HG03025 (cell line): ENCODE results near the gene ACO2.

Experiments used
- ATAC-seq: cut with Tn5 transposase; IDR thresholded peaks from one replicate; pipeline ENCODE4 v1.9.1; 2021; ENCODE audit warnings: mild to moderate bottlenecking, moderate library complexity; ENCODE audit not compliant: unreplicated experiment, low FRiP score

ACO2 gene

DNA sequence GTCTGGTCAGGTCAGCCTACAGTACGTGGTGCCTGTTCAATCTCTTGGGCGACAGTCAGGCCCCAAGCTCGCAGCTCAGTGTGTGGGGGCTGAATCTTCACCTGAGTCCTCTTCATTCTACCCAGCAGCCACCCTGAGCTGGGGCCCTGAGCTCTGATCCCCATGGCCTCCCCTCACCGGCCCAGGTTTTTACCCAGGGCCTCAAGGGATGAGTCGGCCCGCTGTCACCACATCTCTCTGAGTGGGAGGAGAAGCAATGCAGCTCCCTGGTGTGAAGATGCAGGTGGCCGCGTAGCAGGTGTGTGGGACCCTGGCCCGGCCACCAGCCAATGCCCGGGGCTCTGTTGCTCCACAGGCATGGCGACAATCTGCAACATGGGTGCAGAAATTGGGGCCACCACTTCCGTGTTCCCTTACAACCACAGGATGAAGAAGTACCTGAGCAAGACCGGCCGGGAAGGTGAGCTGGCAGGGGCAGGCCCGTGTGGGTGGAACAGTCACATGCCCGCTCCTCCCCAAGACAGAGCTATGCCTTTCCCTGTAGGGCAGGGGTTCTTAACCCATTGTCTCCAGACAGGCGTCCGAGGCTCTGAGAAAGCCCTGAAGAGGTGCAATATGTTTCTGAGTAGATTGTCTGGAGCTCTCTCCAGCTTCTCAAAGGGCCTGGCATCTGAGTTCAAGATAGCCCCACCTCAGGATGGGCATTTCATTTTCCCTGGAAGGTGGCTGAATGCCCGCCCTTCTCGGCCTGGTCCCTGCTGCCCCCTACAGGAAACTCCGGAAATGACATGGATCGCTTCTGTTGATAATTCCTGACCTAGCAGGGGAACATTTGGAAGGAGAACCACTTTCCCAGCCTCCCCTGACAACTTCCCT lies 48.5 kb downstream of the ACO2 start:
- ATAC-seq, result no peak

DNA sequence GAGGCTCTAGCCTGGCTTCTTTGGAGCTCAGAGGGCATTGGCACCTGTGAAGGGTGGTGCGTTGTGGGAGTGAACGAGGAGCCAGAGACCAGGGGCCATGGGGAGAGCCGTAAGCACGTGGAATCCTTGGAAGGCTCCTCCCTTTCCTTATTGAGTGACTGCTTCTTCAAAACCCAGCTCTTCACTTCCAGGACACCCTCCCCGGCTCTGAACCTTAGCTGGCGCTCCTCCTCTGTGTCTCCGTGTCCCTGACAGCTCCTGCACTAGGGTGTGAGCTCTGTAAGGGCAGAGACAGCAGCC lies 49.1 kb downstream of the ACO2 start:
- ATAC-seq, result no peak

DNA sequence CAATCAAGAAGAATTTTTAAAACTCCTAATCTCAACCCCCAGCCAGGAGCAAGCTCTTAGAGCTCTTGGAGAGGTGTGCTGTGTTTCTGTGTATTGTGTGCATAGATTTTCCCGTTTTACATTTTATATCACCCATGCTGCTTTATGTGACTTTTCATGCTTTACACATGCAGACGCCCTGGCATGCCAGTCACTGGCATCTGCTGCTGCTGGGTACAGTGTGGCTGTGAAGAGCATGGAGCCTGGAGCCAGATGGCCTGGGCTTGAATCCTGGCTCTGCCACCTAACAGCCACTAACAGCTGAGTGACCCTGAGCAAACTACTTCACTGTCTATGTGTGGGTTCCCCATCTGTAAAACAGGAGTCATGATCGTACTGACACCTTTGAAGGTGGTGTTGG lies 52.2 kb downstream of the ACO2 start:
- no peak for ATAC-seq

DNA sequence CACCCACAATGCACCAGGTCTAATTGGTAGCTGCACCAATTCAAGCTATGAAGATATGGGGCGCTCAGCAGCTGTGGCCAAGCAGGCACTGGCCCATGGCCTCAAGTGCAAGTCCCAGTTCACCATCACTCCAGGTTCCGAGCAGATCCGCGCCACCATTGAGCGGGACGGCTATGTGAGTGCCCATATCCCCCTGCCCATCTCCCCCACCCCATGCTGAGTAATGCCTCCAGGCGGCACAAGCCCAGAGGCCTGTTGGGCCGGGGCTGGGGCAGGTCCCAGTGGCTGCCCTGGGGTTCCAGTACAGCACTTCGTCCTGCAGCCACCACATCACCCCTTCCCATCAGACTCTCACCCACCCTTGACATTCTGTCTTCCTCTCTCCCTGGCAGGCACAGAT lies 53.9 kb downstream of the ACO2 start:
- ATAC-seq, result no peak

DNA sequence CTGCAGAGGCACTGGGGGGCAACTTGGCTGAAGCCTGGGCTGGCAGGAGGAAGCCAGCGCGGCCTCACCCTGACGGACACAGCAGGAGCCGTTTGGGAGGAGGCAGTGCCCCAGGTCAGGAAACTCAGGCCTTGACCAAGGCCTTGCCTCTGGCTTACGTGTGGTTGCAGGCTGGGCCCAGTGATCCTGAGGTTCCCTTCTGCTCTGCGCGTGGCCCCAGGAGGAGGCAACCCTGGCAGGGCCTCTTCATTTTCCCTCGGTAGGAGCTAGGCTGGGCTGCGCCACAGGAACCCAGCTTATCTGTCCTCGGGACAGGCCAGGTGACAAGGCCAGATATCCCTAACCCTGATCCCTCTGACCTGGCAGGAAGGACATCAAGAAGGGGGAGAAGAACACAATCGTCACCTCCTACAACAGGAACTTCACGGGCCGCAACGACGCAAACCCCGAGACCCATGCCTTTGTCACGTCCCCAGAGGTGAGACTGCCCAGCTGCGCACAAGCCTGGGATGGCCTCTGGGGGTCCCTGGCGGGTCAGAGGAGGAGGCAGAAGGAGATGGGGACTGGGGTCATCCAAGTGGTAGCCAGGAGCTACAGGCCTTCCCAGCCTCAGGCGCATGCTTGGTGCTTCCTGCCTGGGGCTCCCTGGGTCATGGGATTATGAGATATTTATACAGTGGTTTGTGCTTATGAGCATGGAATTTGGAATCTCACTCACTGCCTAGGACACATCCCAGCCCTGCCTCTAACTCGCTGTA lies 54.7 kb downstream of the ACO2 start:
- ATAC-seq, result no peak

DNA sequence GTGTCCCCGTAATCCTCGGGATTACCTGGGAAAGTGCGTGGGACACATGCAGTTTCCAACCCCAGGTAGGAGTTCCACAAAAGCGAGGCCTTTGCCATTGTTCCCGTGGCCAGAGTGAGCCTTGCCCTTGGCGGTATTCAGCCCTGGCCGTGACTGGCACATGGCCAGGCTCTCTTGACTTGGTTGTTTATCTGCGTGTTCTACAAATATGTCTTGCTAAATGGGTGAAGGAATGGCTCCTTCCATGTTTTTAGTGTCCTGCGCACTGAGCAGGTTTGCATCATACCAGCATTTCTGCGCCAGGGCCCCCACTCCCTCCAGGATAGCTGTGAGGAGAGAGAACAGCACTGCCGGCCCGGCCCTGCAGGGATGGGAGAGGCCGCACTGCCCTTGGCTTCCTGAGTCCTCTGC lies 55.3 kb downstream of the ACO2 start:
- ATAC-seq, result no peak

DNA sequence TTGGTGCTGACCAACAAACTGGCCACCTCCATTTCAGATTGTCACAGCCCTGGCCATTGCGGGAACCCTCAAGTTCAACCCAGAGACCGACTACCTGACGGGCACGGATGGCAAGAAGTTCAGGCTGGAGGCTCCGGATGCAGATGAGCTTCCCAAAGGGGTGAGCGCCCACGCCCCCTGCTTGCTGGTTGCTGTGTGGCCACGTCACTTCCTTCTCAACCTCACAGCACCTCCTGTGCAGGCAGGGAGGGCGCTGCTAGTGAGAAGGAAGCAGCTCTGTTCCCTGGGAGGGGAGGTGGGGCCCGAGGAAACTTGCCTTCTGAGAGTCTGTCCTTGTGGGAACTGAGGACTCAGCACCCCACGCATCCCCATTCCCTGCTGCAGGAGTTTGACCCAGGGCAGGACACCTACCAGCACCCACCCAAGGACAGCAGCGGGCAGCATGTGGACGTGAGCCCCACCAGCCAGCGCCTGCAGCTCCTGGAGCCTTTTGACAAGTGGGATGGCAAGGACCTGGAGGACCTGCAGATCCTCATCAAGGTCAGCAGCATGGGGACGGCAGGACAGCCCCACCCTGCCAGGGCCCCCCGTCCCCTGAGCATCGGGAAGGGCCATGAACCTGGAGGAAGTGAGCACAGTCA lies 56.0 kb downstream of the ACO2 start:
- ATAC-seq, result no peak

DNA sequence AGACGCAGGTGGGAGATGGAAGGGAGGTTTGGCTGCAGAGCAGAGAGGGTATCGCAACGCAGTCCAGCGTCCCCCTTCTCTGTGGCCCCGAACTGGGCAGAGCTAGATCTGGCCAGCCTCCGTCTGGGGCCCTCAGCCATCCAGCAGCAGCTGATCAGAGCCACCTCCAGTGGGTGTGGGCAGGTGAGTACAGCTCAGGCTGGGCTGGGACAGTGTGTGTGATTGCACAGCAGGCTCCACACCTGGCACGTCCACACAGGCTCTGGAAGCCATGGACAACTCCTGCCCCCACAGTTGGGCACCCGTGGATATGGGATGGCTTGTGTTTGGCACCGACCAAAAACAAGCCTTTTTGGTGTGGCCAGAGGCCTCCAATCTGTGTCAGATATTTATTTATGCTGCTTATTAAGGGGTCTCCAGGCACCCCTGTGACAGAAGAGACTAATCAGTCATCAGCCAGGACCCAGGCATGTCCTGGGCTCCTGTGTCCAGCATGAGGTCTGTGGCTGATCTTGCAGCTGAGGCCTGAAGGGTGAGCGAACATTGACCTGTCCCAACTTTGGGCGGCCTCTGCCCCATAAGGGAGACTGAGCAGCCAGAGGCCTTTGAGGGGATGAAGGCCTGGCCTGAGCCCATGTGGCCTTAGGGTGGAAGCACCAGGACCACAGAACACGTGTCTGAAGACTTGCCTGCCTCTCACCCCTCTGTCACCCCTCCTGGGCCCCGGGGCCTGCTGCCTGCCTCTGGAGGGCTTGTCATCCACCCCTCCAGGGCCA lies 56.7 kb downstream of the ACO2 start:
- ATAC-seq, result no peak

DNA sequence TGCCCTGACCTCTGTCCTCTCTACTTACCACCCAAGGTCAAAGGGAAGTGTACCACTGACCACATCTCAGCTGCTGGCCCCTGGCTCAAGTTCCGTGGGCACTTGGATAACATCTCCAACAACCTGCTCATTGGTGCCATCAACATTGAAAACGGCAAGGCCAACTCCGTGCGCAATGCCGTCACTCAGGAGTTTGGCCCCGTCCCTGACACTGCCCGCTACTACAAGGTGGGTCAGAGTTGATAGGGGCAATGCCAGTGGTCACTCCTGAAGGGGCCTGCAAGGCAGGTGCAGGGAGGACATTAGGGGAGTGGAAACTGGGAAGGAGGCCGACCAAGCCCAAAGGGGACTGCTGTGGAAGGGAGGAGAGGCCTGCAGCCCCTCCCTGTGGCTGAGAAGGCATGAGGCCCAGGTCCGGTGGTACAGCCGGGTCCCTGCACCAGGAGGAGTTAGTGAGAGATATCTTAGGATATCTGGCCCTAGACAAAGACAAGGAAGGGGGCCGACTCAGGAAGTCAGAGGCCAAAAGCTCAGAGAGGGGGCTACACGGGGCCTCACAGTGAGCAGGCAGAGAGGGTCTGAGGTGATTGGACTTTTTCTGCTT lies 57.4 kb downstream of the ACO2 start:
- ATAC-seq, result no peak

DNA sequence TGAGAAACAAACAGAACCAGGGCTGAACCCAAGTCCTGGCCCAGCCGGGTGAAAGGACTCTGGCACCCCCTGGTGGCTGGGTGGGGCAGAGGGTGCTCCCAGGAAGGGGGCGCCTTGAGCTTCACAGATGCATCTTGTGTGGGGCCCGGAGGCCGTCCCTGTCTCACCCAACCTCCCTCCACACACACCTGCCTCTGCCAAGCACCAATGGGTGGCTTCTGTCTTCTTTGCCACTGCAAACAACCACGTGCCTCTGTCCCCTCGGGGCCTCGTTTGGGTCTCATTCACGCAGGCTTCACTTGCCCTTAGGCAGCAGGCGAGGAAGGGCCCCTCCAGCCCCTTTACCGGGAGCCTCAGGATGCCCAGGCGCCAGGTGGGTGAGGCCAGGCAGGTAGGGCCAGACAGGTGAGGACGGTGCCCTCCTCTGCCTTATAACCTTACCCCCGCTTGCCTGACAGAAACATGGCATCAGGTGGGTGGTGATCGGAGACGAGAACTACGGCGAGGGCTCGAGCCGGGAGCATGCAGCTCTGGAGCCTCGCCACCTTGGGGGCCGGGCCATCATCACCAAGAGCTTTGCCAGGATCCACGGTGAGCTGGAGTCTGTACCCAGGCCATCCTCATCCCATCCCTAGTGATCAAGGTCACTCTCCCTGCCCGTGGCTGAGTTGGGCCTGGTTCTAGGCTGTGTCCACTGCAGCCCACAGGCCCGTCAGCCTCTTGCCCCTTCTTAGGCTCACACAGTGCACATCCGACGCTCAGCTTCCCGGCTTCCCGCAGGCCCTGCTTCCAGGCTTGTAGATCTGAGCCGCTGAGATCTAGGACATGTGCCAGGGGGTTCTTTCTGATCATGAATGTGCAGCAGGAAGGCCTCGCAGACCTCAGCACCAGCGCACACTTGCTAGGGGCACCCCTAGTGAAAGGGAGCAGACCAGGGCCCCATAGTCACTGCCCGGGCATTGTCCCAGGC lies 58.2 kb downstream of the ACO2 start:
- ATAC-seq, result no peak

DNA sequence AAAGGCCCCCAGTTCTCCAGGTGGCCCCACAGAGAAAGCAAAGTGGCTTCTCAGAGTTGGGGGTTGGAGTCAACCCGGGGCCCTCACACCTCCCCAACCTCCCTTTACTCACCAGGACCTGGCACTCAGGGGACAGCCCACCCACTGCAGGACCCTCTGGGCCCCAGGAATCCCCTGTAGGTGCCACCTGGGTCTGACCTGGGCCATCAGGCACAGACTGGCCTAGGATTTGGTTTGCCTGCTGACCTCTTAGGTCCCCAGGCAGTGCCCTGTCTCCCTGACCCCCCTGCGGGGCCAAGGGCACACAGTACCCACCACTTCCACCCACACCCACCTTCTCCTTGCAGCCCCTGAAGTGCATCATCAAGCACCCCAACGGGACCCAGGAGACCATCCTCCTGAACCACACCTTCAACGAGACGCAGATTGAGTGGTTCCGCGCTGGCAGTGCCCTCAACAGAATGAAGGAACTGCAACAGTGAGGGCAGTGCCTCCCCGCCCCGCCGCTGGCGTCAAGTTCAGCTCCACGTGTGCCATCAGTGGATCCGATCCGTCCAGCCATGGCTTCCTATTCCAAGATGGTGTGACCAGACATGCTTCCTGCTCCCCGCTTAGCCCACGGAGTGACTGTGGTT lies 59.3 kb downstream of the ACO2 start:
- no peak for ATAC-seq

DNA sequence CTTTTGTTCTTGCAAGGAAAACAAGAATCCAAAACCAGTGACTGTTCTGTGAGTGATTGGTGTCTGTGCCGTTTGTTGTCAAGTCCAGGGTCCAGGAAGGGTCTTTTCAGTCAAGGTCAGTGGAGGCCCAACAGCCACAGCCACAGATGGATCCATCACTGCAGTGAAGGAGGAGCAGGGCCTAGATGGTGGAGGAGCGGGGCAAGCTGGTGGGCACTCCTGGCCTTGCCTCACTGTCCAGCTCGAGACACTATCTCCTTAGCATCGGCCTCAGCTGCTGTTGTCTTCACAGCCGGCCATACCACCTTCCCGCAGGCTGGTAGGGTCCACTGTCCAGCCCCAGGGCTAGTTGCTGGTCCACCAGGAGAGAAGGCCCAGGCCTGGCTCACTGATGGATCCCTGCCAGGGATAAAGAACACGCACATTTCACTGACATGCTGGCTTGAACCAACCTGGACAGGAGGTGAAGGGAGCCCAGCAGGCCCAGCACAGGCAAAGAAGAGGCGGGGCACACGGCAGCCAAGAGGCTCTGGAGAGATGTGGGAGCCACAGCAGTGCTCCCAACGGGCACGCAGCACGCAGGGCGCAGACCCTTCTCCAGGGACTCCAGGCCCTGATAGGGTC lies 60.1 kb downstream of the ACO2 start:
- ATAC-seq, result no peak

DNA sequence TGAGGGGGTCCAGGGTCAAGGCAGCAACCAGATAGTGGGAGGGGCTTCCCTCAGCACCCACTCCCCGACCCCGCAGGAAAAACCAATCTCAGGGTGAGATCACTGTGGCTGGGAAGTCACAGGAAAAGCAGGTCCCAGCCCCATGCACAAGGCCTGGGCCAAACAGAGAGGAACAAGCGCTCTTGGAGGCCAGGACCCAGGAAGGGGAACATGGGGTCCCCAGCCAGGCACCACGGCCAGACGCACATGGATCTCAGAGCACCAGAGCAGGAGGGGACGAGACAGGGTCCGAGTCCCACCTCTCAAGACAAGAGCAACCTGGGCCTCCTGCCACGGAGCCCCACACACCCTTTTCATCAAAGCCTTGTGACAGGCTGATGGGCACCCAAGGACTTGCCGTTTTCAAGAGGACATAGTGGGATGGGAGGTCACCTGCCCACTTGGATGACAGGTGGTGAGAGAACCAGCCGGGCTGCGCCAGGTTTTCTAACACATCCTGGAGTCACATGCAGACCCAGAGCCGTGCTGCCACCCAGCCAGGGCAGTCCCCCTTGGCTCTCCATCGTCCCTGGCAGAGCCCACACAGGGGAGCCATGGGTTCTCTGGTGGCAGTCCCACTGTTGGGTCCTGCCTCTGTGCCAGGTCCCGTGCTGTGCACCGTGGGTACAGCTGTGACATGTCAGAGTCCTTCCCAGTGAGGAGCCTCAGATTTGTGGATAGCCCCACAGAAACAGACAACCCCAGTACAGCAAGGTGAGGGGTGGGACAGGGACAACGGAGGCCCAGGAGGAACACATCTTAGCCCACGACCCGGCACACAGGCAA lies 62.2 kb downstream of the ACO2 start:
- no peak for ATAC-seq

DNA sequence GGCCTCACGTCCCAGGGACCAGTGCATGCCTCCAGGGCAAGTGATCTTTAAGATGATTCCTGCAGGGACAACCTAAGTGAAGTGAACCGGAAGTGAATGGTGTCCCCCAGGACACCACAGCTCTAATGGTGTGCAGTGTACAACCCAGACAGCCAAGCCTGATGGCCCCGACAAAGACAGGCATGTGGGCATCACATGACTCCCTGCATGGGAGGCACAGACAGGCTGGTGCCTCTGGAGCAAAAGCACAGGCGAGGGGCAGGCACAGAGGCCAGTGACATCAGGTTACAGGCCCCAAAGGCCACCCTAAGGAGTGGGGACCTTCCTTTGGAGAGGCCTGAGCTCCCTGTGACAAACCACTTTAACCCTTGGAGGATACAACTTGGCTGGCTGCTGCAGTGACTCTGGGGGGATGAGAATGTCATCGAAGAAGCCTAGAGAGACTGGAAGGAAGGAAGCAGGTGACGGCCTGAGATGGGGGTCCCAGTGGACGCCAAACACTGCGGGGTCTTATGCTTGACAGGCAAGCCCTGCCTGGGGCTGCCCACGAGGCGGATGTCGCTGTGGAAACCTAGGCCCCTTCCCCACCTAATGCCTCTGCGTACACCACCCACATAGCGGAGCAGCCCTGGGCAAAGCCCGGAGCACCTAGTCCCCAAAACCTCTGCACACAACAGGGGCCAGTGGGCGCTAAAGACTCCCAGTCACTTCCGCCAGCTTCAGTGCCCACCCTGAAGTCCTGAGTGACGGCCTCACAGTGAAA lies 63.0 kb downstream of the ACO2 start:
- ATAC-seq, result no peak

DNA sequence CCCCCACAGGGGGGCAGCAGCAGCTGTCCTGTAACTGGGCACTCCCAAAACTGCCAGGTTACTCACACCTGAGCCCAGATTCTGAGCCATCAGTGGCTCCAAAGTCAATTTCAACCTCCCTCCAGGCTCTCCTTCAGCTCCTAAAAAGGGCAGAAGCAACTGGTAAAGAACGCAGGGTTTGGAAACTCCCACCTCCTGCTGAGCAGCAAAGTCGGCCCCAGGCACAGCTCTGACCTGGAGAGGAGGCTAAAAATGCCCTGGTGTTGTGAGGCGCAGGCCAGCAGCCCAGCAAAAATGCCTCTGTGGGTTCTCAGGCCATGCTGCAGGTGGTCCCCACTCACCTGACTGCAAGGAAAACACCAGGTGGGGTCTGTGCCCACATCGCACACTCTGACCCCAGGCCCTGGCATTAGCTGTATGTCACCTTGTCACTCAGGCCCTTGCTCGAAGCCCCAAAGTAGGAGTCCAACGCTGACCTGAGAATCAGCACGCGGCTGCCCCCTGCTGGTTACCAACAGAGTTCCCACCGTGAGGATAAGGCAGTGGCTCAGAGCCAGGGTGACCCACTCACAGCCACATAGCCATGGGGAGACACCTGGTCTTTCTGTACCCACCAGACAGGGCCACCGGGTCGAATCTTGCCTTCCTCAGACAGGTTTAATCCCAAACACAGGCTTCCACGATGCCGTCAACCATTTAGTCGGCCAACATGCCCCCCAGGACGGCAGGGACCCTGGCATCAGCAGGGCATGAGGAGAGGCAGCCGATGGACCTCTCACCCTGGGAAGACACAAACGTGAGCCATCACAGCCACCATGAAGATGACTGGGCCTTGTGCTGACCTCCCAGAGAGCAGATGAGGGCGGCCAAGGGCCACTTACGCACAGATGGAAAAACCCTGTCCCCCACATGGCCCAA lies 64.2 kb downstream of the ACO2 start:
- ATAC-seq, result no peak

DNA sequence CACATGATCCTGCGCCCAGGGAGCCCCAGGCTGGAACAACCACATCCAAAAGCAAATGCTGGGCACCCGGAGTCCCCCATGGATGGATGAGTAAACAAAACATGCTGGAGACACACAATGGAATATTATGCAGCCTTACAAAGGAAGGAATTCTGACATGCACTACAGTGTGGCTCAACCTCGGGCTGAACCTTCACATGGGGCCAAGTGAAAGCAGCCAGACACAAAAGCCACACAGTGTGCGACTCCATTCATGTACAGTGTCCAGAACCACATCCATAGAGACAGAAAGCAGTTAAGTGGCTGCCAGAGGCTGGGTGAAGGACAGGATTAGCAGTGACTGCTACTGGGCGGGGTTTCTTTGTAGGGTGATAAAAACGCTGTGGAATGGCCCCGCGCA lies 65.3 kb downstream of the ACO2 start:
- no peak for ATAC-seq
